Smooth muscle cell (in vitro differentiated cells): ENCODE results near the gene MIOX. TPM values are rescaled to one million over a fixed set of nuclear protein-coding genes. Genes with fewer than 3 reads are reported as not detected.
A peak's percentile ranks its signal among the peaks of the same experiment; 100 is the strongest.

ENCODE experiments used
- DNase-seq: peaks from one replicate; lab custom pipeline; 2025; ENCODE audit not compliant: unreplicated experiment; lab: John Stamatoyannopoulos, UW
- H2AFZ ChIP-seq: fragments of 200-600 bp; sonication (generic); 2 replicates; pipeline ENCODE4 v1.6.0; 2016; ENCODE audit warnings: antibody characterized with exemption, low read depth, mild to moderate bottlenecking
- H3F3A ChIP-seq: fragments of 200-600 bp; sonication (generic); 2 replicates; pipeline ENCODE4 v1.6.0; 2017; ENCODE audit warnings: antibody characterized with exemption, low read depth
- H3K27ac ChIP-seq: fragments of 200-600 bp; sonication (generic); 2 replicates; pipeline ENCODE4 v1.5.1; 2016; ENCODE audit warnings: low read depth, mild to moderate bottlenecking
- H3K27me3 ChIP-seq: fragments of 200-600 bp; sonication (generic); 2 replicates; pipeline ENCODE4 v1.6.1; 2016; ENCODE audit warnings: low read depth, mild to moderate bottlenecking
- H3K36me3 ChIP-seq: fragments of 200-600 bp; sonication (generic); 2 replicates; pipeline ENCODE4 v1.5.1; 2016; ENCODE audit warnings: low read depth
- H3K4me1 ChIP-seq: fragments of 200-600 bp; sonication (generic); 2 replicates; pipeline ENCODE4 v1.5.1; 2016; ENCODE audit warnings: low read depth
- H3K4me2 ChIP-seq: fragments of 200-600 bp; sonication (generic); 2 replicates; pipeline ENCODE4 v1.6.0; 2016; ENCODE audit warnings: mild to moderate bottlenecking
- H3K4me3 ChIP-seq: fragments of 200-600 bp; sonication (generic); 2 replicates; pipeline ENCODE4 v1.5.1; 2016; ENCODE audit warnings: mild to moderate bottlenecking
- H3K79me2 ChIP-seq: fragments of 200-600 bp; sonication (generic); 2 replicates; pipeline ENCODE4 v1.6.0; 2016; ENCODE audit warnings: low read depth, mild to moderate bottlenecking
- H3K9ac ChIP-seq: fragments of 200-600 bp; sonication (generic); 2 replicates; pipeline ENCODE4 v1.6.0; 2016; ENCODE audit warnings: low read depth
- H3K9me3 ChIP-seq: fragments of 200-600 bp; sonication (generic); replicated peaks from 2 replicates; pipeline ENCODE4 v1.5.1; 2016; ENCODE audit warnings: low read depth
- H4K20me1 ChIP-seq: fragments of 200-600 bp; sonication (generic); 2 replicates; pipeline ENCODE4 v1.6.0; 2016; ENCODE audit warnings: low read depth
- WGBS: methylation state at CpG from one replicate; pipeline ENCODE4 v1.1.7; 2016; ENCODE audit warnings: low lambda C conversion rate; 5-methylcytosine and 5-hydroxymethylcytosine counted together
- polyA plus RNA-seq: library from polyadenylated mRNA; unstranded; fragments of >200 nt; fragmentation: Nextera tagmentation; extraction: Ambion mirVana; gene quantifications from 2 replicates; pipeline ENCODE4 v1.2.1, GENCODE V29; 2016
- total RNA-seq: library from RNA; depleted of rRNA; stranded (reverse); fragments of >200 nt; gene quantifications from 2 replicates; pipeline ENCODE4 v1.2.3, GENCODE V29; 2014
- TF ChIP-seq, protein P1 (sequence below): fragments of 200-600 bp; sonication (generic); IDR thresholded peaks from 2 replicates; pipeline ENCODE4 v1.5.1; 2017; ENCODE audit warnings: borderline replicate concordance, mild to moderate bottlenecking, antibody characterized with exemption; ENCODE audit not compliant: insufficient read depth, poor library complexity, severe bottlenecking

MIOX gene
- total and polyA plus RNA-seq, 2 experiments from 2014 or later = 0.49 TPM; not detected in 1

DNA sequence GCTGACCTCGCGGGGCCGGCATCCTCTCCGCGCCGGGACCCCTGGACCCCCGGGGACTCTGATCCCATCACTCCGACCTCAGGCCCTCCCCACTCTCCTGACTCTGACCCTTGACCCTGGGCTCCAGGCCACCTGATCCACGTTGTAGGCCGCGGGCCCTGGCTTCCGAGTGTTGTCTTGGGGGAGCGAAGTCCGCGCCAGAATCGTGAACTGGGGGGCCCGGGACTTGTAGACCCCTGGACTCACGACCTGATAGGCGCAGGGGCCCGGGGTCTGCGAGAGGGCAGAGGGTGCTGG lies 43.9 kb downstream of the MIOX start:
- peaks cover 54% of the 10 kb centered on the region for H3F3A ChIP-seq
- no peaks in the 10 kb centered on the region for H3K36me3 ChIP-seq
- no peak overlapping the region for H2AFZ ChIP-seq
- TF ChIP-seq, protein P1, sequence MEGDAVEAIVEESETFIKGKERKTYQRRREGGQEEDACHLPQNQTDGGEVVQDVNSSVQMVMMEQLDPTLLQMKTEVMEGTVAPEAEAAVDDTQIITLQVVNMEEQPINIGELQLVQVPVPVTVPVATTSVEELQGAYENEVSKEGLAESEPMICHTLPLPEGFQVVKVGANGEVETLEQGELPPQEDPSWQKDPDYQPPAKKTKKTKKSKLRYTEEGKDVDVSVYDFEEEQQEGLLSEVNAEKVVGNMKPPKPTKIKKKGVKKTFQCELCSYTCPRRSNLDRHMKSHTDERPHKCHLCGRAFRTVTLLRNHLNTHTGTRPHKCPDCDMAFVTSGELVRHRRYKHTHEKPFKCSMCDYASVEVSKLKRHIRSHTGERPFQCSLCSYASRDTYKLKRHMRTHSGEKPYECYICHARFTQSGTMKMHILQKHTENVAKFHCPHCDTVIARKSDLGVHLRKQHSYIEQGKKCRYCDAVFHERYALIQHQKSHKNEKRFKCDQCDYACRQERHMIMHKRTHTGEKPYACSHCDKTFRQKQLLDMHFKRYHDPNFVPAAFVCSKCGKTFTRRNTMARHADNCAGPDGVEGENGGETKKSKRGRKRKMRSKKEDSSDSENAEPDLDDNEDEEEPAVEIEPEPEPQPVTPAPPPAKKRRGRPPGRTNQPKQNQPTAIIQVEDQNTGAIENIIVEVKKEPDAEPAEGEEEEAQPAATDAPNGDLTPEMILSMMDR = no peak
- H4K20me1 ChIP-seq = peaks cover 15% of the 10 kb centered on the region
- H3K27me3 ChIP-seq = no peaks in the 10 kb centered on the region
- peaks cover 23% of the 10 kb centered on the region for H3K4me1 ChIP-seq
- H3K27ac ChIP-seq = peak overlapping the region; percentile 97
- peak overlapping the region; percentile 98 for H3K4me2 ChIP-seq
- WGBS = 12% methylated on average over 18 of the region's 21 CpGs
- no peaks in the 10 kb centered on the region for H3K79me2 ChIP-seq
- H3K4me3 ChIP-seq = peak overlapping the region; percentile 69
- H3K9me3 ChIP-seq = no peaks in the 10 kb centered on the region
- peak overlapping the region; percentile 81 for H3K9ac ChIP-seq
- no peak for DNase-seq

DNA sequence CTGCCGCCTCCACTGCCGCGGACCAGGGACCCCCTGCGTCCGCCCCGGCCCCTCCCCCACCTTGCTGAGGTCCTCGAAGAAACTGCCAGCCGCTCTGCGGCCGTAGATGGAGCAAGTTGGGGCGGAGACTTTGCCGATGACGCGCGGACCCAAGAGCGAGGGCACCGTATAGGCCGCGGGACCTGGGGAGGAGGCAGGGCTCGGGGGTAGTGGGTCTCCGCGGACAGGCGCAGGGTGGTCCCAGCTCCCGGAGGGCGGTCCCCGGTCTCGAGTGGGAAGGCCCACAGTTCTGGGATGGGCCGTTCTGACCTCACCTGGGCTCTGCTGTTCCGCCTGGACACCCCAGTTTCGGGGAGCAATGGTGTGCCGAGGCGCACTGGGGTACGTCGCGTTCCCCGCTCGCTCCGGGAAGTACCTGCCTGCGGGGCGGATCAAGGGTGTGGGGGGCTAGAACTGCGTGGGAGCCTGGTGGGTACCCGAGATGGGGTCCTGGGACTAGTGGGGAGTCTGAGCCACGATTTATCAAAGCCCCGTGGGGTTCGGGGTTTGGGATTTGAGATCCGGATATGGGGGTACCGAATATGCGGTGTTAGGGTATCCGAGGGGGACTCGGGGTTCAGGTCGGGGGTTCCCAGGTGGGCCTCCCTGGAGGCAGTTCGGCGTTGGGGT lies 44.4 kb downstream of the MIOX start:
- Histone ChIP-seq H3K27ac (peak overlapping the region; percentile 97), H3K9ac (peak overlapping the region; percentile 81), H4K20me1 (peaks cover 15% of the 10 kb centered on the region), H2AFZ (no peak overlapping the region), H3K79me2 (no peaks in the 10 kb centered on the region), H3K9me3 (no peaks in the 10 kb centered on the region), H3K27me3 (no peaks in the 10 kb centered on the region), H3K4me1 (peaks cover 23% of the 10 kb centered on the region), H3K4me3 (peak overlapping the region; percentile 69), H3K36me3 (no peaks in the 10 kb centered on the region), H3F3A (peaks cover 54% of the 10 kb centered on the region), H3K4me2 (peak overlapping the region; percentile 98)
- TF ChIP-seq, protein P1 = no peak
- peak; percentile 63 for DNase-seq
- WGBS = 19% methylated on average over 33 of the region's 53 CpGs

DNA sequence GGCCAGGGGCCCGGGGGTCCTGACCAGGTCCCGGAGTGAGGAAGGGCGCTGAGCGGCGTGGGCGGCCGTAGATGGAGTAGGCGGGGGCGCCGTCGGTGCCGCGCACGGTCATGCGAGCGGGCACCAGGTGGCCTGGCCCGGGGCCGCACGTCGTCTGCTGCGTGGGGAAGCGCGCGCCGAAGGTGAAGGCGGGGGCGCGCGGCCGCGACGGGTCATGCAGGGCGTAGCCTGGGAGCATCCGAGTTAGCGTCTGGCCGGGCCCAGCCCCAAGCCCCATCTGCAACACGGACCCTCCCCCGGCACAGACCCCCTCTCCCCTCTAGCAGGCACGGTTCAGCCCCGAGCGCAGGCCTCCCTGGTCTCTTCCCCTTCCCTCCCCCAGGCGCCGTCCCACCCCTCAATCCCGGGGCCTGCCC lies 44.9 kb downstream of the MIOX start:
- TF ChIP-seq, protein P1 = no peak
- H3K4me2 ChIP-seq = peak overlapping the region; percentile 98
- H3K36me3 ChIP-seq = no peaks in the 10 kb centered on the region
- H3K79me2 ChIP-seq = peaks cover 4% of the 10 kb centered on the region
- H4K20me1 ChIP-seq = peaks cover 15% of the 10 kb centered on the region
- no peak overlapping the region for H2AFZ ChIP-seq
- peaks cover 23% of the 10 kb centered on the region for H3K4me1 ChIP-seq
- H3K27ac ChIP-seq = peak overlapping the region; percentile 97
- 0% methylated on average over 1 of the region's 44 CpGs for WGBS
- H3K9ac ChIP-seq = peak overlapping the region; percentile 81
- no peaks in the 10 kb centered on the region for H3K9me3 ChIP-seq
- no peak for DNase-seq
- peak overlapping the region; percentile 69 for H3K4me3 ChIP-seq
- no peaks in the 10 kb centered on the region for H3K27me3 ChIP-seq
- H3F3A ChIP-seq = peaks cover 58% of the 10 kb centered on the region
